SIG-M5 treated with dmso at 0.1 percent for 504 hours (cell line): ENCODE data around the gene LPA.
"Not testable (repeated sequence)": the region's sequence is repeated elsewhere in the genome, so short reads cannot be mapped to it uniquely, and the experiment has no call there.

ENCODE experiments used
- DNase-seq: peaks from one replicate; lab custom pipeline; 2025; ENCODE audit not compliant: unreplicated experiment; lab: John Stamatoyannopoulos, UW

The LPA gene

GRCh38 chr6:160664198-160664597, at the start of gene LPA:
LPA (minus strand) TSS chr6:160664275; CDS start chr6:160664214, 61 bp downstream.
- not testable (repeated sequence) for DNase-seq

- DNase-seq, result not testable (repeated sequence)
These were observed 44.9 kb upstream of the LPA start for GRCh38 chr6:160708993-160709392.

- not testable (repeated sequence) for DNase-seq
These were observed 40.6 kb upstream of the LPA start for GRCh38 chr6:160704688-160705087.

- DNase-seq, result not testable (repeated sequence)
These were observed 38.0 kb upstream of the LPA start, which contains the start of gene PLG for GRCh38 chr6:160701918-160702680. PLG (plus strand) TSS chr6:160702244; CDS start chr6:160702305, 61 bp downstream.

- no peak for DNase-seq
These were observed 33.8 kb upstream of the LPA start for GRCh38 chr6:160697826-160698225.

- not testable (repeated sequence) for DNase-seq
These were observed 32.8 kb upstream of the LPA start for GRCh38 chr6:160696884-160697283.

GRCh38 chr6:160695622-160696021, 31.5 kb upstream of the LPA start:
- not testable (repeated sequence) for DNase-seq

GRCh38 chr6:160695025-160695424, 30.9 kb upstream of the LPA start:
- not testable (repeated sequence) for DNase-seq

- DNase-seq, result no peak
These were observed 28.4 kb upstream of the LPA start for GRCh38 chr6:160692369-160692959.

- no peak for DNase-seq
These were observed 27.5 kb upstream of the LPA start for GRCh38 chr6:160691617-160692016.

- DNase-seq, result no peak
These were observed 26.4 kb upstream of the LPA start for GRCh38 chr6:160690458-160690857.

GRCh38 chr6:160685762-160686450, 21.8 kb upstream of the LPA start:
- DNase-seq, result no peak

GRCh38 chr6:160685101-160685761, 21.2 kb upstream of the LPA start:
- not testable (repeated sequence) for DNase-seq

- DNase-seq, result no peak
These were observed 15.3 kb upstream of the LPA start for GRCh38 chr6:160679402-160679769.

GRCh38 chr6:160678744-160679401, 14.8 kb upstream of the LPA start:
- no peak for DNase-seq

GRCh38 chr6:160678230-160678629, 14.2 kb upstream of the LPA start:
- DNase-seq, result peak; percentile 3

- not testable (repeated sequence) for DNase-seq
These were observed 12.3 kb upstream of the LPA start for GRCh38 chr6:160676418-160676817.

- DNase-seq, result no peak
These were observed 4.5 kb upstream of the LPA start for GRCh38 chr6:160668589-160668988.

GRCh38 chr6:160667639-160668481, 3.8 kb upstream of the LPA start:
- peak; percentile 7 for DNase-seq

- DNase-seq, result no peak
These were observed 1.2 kb downstream of the LPA start for GRCh38 chr6:160662842-160663241.
